Brain microvascular endothelial cell (primary cell): ENCODE measurements around the gene TARS2.

Experiments used
- DNase-seq: peaks from one replicate; pipeline ENCODE4 v3.0.0-alpha.2; 2020
- H3K27ac ChIP-seq: fragments of 250-450 bp; sonication (Bioruptor Pico); 2 replicates; pipeline ENCODE4 v1.5.1; 2020; ENCODE audit warnings: mild to moderate bottlenecking, moderate library complexity
- H3K27me3 ChIP-seq: fragments of 250-450 bp; sonication (Bioruptor Pico); replicated peaks from 2 replicates; pipeline ENCODE4 v1.5.1; 2020; ENCODE audit warnings: mild to moderate bottlenecking
- H3K36me3 ChIP-seq: fragments of 250-450 bp; sonication (Bioruptor Pico); replicated peaks from 2 replicates; pipeline ENCODE4 v1.5.1; 2020; ENCODE audit warnings: mild to moderate bottlenecking
- H3K4me3 ChIP-seq: 2 replicates; pipeline ENCODE4 v1.5.1; 2011; ENCODE audit warnings: low read depth, mild to moderate bottlenecking, control low read depth, low read length, moderate library complexity
- in situ Hi-C: cut with HindIII; loops from 2 replicates; pipeline ENCODE4 v1.10.0; 2017; ENCODE audit warnings: low sequenced_read_pairs, low pct_ligation_motif_present
- TF ChIP-seq, protein P1 (sequence below): IDR thresholded peaks from 2 replicates; pipeline ENCODE4 v1.5.1; 2011; ENCODE audit warnings: low read depth, mild to moderate bottlenecking, moderate library complexity, low read length, control low read depth, inconsistent platforms; ENCODE audit errors: missing control alignments

The TARS2 gene

DNA sequence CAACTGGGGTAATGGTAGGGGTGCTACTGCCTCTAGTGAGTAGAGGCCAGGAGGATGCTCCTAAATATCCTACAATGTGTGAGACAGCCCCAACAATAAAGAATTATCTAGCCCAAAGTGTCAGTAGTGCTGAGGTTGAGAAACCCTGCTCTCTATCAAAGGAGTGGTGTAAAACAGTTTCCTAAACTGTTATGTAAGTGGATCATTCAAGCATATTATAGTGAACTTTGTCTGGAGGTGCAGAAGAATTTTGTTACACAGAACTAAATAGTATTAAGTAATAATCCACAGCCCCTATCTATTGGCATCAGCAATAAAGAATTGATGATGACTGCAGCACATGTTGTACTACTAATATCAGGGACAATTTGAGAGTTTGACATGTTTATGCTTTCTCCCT, 20.3 kb upstream of the TARS2 start:
- no peak for DNase-seq
- TF ChIP-seq, protein P1, sequence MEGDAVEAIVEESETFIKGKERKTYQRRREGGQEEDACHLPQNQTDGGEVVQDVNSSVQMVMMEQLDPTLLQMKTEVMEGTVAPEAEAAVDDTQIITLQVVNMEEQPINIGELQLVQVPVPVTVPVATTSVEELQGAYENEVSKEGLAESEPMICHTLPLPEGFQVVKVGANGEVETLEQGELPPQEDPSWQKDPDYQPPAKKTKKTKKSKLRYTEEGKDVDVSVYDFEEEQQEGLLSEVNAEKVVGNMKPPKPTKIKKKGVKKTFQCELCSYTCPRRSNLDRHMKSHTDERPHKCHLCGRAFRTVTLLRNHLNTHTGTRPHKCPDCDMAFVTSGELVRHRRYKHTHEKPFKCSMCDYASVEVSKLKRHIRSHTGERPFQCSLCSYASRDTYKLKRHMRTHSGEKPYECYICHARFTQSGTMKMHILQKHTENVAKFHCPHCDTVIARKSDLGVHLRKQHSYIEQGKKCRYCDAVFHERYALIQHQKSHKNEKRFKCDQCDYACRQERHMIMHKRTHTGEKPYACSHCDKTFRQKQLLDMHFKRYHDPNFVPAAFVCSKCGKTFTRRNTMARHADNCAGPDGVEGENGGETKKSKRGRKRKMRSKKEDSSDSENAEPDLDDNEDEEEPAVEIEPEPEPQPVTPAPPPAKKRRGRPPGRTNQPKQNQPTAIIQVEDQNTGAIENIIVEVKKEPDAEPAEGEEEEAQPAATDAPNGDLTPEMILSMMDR, result no peak
- H3K27ac ChIP-seq, result no peak overlapping the region
- H3K4me3 ChIP-seq, result no peak overlapping the region
- H3K36me3 ChIP-seq, result peaks cover 22% of the 10 kb centered on the region
- no peaks in the 10 kb centered on the region for H3K27me3 ChIP-seq
- in situ Hi-C loops, result no loop called here

DNA sequence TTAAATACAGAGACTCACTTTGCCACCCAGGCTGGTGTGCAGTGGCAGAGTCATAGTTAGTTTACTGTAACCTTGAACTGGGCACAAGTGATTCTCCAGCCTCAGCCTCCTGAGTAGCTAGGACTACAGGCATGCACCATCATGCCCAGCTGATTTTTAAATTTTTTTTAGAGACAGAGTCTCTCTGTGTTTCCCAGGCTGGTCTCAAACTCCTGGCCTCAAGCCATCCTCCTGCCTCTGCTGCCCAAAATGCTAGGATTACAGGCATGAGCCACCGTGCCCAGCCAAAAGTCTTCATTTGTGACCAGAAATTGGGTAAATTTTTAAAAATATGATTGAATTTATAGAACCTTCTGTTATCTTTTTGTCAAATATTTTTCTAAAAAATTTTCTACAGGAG, 17.9 kb upstream of the TARS2 start:
- Histone ChIP-seq H3K4me3 (no peak overlapping the region), H3K27ac (no peak overlapping the region), H3K36me3 (peaks cover 25% of the 10 kb centered on the region), H3K27me3 (no peaks in the 10 kb centered on the region)
- in situ Hi-C loops, result no loop called here
- TF ChIP-seq, protein P1, result no peak
- DNase-seq, result no peak

DNA sequence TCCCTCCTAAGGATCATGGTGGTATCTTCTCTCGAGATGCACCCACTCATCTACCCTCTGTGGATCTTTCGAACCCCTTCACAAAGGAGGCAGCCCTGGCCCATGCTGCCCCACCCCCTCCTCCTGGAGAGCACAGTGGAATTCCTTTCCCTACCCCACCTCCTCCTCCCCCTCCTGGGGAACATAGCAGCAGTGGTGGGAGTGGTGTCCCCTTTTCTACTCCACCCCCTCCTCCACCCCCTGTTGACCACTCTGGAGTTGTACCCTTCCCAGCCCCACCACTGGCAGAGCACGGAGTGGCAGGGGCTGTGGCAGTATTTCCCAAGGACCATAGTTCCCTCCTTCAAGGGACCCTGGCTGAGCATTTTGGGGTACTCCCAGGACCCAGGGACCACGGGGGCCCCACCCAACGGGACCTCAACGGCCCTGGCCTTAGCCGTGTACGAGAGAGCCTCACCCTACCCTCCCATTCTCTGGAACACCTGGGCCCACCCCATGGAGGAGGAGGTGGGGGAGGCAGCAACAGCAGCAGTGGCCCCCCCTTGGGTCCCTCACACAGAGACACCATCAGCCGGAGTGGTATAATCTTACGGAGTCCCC, 14.5 kb upstream of the TARS2 start:
- TF ChIP-seq, protein P1, result no peak
- Histone ChIP-seq H3K36me3 (peaks cover 18% of the 10 kb centered on the region), H3K27ac (no peak overlapping the region), H3K27me3 (no peaks in the 10 kb centered on the region), H3K4me3 (no peak overlapping the region)
- in situ Hi-C loops, result no loop called here
- DNase-seq, result no peak

DNA sequence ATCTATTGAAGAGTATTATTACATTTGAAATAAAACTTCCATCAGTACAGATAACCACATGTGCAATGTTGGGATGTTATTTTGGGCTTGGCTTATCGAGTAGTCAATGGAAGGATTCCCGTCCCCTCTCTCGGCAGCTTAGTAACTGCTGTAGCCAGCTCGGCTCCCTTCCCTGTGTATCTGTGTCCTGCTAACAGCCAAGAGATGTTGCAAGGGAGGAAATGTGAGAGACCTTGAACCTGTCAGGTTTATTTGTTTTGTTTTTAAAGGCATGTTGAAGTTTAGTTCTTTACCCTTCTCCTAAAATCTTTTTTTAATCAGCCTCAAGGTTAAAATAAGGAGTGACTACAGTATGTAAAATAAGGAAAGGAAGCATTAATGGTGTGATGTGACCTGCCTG, 13.6 kb upstream of the TARS2 start:
- TF ChIP-seq, protein P1, result no peak
- no peak for DNase-seq
- Histone ChIP-seq H3K27me3 (no peaks in the 10 kb centered on the region), H3K27ac (no peak overlapping the region), H3K36me3 (peaks cover 18% of the 10 kb centered on the region), H3K4me3 (no peak overlapping the region)
- in situ Hi-C loops, result no loop called here

DNA sequence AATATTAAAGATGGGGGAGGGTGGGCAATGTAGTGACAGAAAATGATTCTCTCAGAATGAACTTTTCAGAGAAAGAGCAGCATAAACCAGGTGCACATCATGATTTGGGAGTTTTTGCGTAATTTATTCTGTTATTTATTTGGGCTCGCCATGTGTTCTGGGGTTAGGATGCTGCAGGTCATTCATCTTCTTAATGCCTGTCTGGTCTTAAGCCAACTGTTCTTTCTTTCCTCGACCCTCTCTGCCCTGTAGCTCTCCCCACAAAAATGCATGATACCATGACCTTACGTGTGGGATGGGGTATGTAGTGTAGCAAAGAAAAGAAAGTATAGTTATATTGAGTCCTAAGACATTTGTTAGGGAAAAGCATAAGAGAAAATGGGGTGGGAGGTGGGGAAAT, 12.3 kb upstream of the TARS2 start:
- peaks cover 18% of the 10 kb centered on the region for H3K36me3 ChIP-seq
- no peak overlapping the region for H3K4me3 ChIP-seq
- in situ Hi-C loops, result no loop called here
- no peak for DNase-seq
- no peak overlapping the region for H3K27ac ChIP-seq
- TF ChIP-seq, protein P1, result no peak
- H3K27me3 ChIP-seq, result no peaks in the 10 kb centered on the region

DNA sequence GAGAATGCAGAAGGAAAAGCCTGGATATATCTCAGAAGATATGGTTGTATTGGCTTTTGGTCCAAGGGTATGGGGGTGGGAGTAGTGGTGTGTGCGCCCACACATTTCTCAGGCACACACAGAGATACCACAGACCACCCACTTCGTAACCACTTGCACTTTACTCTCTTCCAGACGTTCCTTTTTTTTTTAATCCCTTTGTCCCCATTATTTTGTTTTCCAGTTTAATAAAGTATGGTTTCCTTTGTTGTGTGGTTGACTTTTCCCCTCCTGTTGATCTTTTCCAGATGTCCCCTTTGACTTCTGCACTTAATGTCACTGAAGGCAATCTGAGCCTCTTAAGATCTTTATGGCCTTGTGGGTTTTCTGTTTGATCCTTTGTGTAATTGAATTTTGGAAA, 10.5 kb upstream of the TARS2 start:
- Histone ChIP-seq H3K27ac (no peak overlapping the region), H3K36me3 (peaks cover 9% of the 10 kb centered on the region), H3K27me3 (no peaks in the 10 kb centered on the region), H3K4me3 (no peak overlapping the region)
- no peak for DNase-seq
- TF ChIP-seq, protein P1, result no peak
- in situ Hi-C loops, result no loop called here
